Measurements from ENCODE around the gene KRT86. TPM values are rescaled to one million over a fixed set of nuclear protein-coding genes. Genes with fewer than 3 reads are reported as not detected.
A peak's percentile ranks its signal among the peaks of the same experiment; 100 is the strongest.
"Not testable (repeated sequence)": the region's sequence is repeated elsewhere in the genome, so short reads cannot be mapped to it uniquely, and the experiment has no call there.

KRT86 gene
- total RNA-seq, 3 donors from 2014 or later (not counting 1 experiment from before 2014, with no cell fraction given) = 2.0 to 3.6 (median 2.7) TPM

- H3K4me1 Mint-ChIP-seq = peaks cover 11 to 18% of the 10 kb centered on the region in 2 donors
- no peak for ATAC-seq
- WGBS (ENCODE audit: insufficient coverage) = 74% methylated on average over 2 of the region's 2 CpGs
- no peaks in the 10 kb centered on the region for H3K36me3 Mint-ChIP-seq
- peaks cover 23% of the 10 kb centered on the region for H3K27me3 ChIP-seq (ENCODE audit: control insufficient read depth, insufficient read depth, low read length)
- no peak overlapping the region for H3K4me3 Mint-ChIP-seq
- H3K27me3 Mint-ChIP-seq (ENCODE audit: low read depth in 2 of 2) = peaks cover 56 to 57% of the 10 kb centered on the region in 2 donors
- H3K27ac ChIP-seq (ENCODE audit: low read length) = no peak overlapping the region
- intact Hi-C loops (cut with micrococcal nuclease) = no loop called here
- no peak for TF ChIP-seq CTCF (IDR thresholded peaks at IDR 0.05)
- no peaks in the 10 kb centered on the region for H3K9me3 ChIP-seq (ENCODE audit: control insufficient read depth, insufficient read depth, low read length)
- no peak overlapping the region for H3K27ac Mint-ChIP-seq
- H3K4me3 ChIP-seq (ENCODE audit: low read length) = no peak overlapping the region
- peaks cover 3% of the 10 kb centered on the region for H3K4me1 ChIP-seq (ENCODE audit: control insufficient read depth, insufficient read depth, low read length)
- no peaks in the 10 kb centered on the region for H3K36me3 ChIP-seq (ENCODE audit: control insufficient read depth, insufficient read depth, low read length)
- H3K9me3 Mint-ChIP-seq = no peaks in the 10 kb centered on the region
- DNase-seq = no peak
Observed at GRCh38 chr12:52256584-52256935, 17.9 kb upstream of the KRT86 start.

DNA sequence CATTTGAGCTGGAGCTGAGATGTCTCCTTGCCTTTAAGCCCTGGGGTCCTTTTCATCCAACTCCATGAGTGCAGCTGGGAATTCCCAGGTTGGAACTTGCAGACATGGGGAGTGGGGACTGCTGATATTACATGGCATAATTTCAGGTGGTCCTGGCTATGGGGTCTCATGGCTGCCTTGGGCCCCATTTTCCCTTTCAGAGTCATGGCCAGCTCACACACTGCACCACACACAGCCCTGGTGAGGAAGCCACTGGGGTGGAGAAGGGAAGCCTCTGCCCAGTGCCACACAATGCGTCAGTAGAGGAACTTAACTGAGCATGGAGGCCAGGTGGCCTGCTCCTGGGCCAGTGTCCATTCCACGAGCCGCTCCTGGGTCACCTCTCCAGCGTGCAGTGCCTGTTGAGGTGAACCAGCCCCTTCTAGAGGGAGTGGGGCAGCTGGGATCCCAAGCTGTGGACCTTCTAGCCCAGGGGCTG is 17.3 kb upstream of the KRT86 start:
- Histone ChIP-seq H3K27me3 (ENCODE audit: control insufficient read depth, insufficient read depth, low read length) (peaks cover 23% of the 10 kb centered on the region), H3K27ac (ENCODE audit: low read length) (no peak overlapping the region), H3K4me3 (ENCODE audit: low read length) (no peak overlapping the region), H3K36me3 (ENCODE audit: control insufficient read depth, insufficient read depth, low read length) (no peaks in the 10 kb centered on the region), H3K9me3 (ENCODE audit: control insufficient read depth, insufficient read depth, low read length) (no peaks in the 10 kb centered on the region), H3K4me1 (ENCODE audit: control insufficient read depth, insufficient read depth, low read length) (peaks cover 3% of the 10 kb centered on the region)
- DNase-seq = no peak
- peaks cover 57 to 58% of the 10 kb centered on the region in 2 donors for H3K27me3 Mint-ChIP-seq (ENCODE audit: low read depth in 2 of 2)
- H3K27ac Mint-ChIP-seq = no peak overlapping the region
- WGBS (ENCODE audit: insufficient coverage) = 84% methylated on average over 4 of the region's 4 CpGs
- H3K4me3 Mint-ChIP-seq = no peak overlapping the region
- peaks cover 11 to 13% of the 10 kb centered on the region in 2 donors for H3K4me1 Mint-ChIP-seq
- no peak for TF ChIP-seq CTCF (IDR thresholded peaks at IDR 0.05)
- no peaks in the 10 kb centered on the region for H3K36me3 Mint-ChIP-seq
- no peaks in the 10 kb centered on the region for H3K9me3 Mint-ChIP-seq
- intact Hi-C loops (cut with micrococcal nuclease) = no loop called here
- no peak for ATAC-seq

DNA sequence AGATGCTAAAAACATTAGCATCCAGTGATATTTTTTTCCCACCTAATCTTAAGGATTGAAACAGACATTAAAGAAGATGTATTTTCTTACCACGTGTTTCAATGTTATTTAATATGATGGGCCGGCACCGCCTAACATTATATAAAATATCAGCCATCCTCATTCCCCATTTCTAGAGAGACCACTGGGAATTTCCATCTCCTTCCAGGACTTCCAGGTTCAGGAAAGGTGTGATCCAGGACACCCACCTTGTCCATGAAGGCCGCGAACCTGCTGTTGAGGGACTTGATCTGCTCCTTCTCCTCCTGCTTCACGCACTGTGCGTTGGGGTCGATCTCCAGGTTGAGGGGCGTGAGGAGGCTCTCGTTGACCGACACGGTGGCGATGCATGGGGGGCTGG is 16.5 kb upstream of the KRT86 start:
- peak in 1 of 3 donors; percentile 12 for ATAC-seq
- H3K27ac Mint-ChIP-seq; H3K27ac ChIP-seq (ENCODE audit: low read length); DNase-seq; H3K36me3 ChIP-seq (ENCODE audit: control insufficient read depth, insufficient read depth, low read length); H3K36me3 Mint-ChIP-seq; H3K4me3 ChIP-seq (ENCODE audit: low read length); H3K4me3 Mint-ChIP-seq; intact Hi-C loops (cut with micrococcal nuclease); H3K9me3 Mint-ChIP-seq; H3K9me3 ChIP-seq (ENCODE audit: control insufficient read depth, insufficient read depth, low read length); H3K4me1 ChIP-seq (ENCODE audit: control insufficient read depth, insufficient read depth, low read length): not testable (repeated sequence)
- H3K27me3 Mint-ChIP-seq (ENCODE audit: low read depth in 2 of 2) = peaks cover 58 to 60% of the 10 kb centered on the region in 2 donors
- H3K27me3 ChIP-seq (ENCODE audit: control insufficient read depth, insufficient read depth, low read length) = peaks cover 23% of the 10 kb centered on the region
- H3K4me1 Mint-ChIP-seq = peaks cover 11 to 13% of the 10 kb centered on the region in 2 donors
- 52% methylated on average over 13 of the region's 13 CpGs for WGBS (ENCODE audit: insufficient coverage)

DNA sequence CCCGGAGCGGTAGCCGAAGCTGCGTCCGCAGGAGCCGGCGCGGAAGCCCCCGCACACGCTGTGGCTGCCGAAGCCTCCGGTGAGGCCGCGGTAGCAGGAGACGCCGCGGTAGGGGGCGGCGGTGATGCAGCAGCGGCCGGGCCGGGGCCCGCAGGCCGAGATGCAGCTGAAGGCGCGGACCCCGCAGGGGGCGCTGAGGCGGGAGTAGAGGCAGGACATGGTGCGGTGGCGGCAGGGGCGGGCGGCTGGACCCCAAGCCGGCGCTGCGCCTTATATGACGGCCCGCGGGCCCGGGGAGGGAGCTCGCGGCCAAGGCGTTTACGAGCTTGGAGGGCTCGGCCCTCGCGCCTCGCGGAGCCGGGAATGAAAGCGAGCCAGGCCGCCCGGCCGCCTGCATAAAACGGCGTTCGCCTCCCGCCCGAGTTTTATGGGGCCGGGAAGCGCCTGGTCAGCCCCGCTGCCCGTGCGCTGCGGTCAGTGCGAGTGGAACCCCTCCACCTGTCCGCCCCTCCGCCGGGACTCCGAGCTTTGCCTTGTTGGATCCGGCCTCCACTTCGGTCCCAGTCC is 16.0 kb upstream of the KRT86 start:
- ATAC-seq (peak in 2 of 3 donors; percentile 15 to 67), DNase-seq (no peak)
- Mint-ChIP-seq H3K4me1 (peaks cover 11 to 13% of the 10 kb centered on the region in 2 donors), H3K27ac (no peak overlapping the region), H3K4me3 (no peak overlapping the region), H3K9me3 (no peaks in the 10 kb centered on the region), H3K27me3 (ENCODE audit: low read depth in 2 of 2) (peaks cover 58 to 60% of the 10 kb centered on the region in 2 donors), H3K36me3 (no peaks in the 10 kb centered on the region)
- Histone ChIP-seq H3K36me3 (ENCODE audit: control insufficient read depth, insufficient read depth, low read length) (no peaks in the 10 kb centered on the region), H3K27me3 (ENCODE audit: control insufficient read depth, insufficient read depth, low read length) (peaks cover 23% of the 10 kb centered on the region), H3K27ac (ENCODE audit: low read length) (no peak overlapping the region), H3K4me3 (ENCODE audit: low read length) (no peak overlapping the region), H3K4me1 (ENCODE audit: control insufficient read depth, insufficient read depth, low read length) (peaks cover 3% of the 10 kb centered on the region), H3K9me3 (ENCODE audit: control insufficient read depth, insufficient read depth, low read length) (no peaks in the 10 kb centered on the region)
- intact Hi-C loops (cut with micrococcal nuclease) = no loop called here
- WGBS (ENCODE audit: insufficient coverage) = 8% methylated on average over 72 of the region's 72 CpGs
- no peak for TF ChIP-seq CTCF (IDR thresholded peaks at IDR 0.05)
